Karpas-422 (cell line): ENCODE data around the gene CINP. TPM values are rescaled to one million over a fixed set of nuclear protein-coding genes. Genes with fewer than 3 reads are reported as not detected.

Experiments used
- total RNA-seq: library from RNA; depleted of rRNA; stranded (reverse); fragments of >200 nt; shearing (Covaris generic); gene quantifications from 2 replicates; pipeline ENCODE4 v1.2.3, GENCODE V29; 2014; ENCODE audit warnings: low replicate concordance; rRNA removed

Gene CINP
- total RNA-seq, 1 experiment from 2014 or later: 37.9 TPM

Other genes with a start within 250 kb of the CINP start
- 16.9 and 19.7 TPM in 2 replicates for gene WDR20, start 223.0 kb downstream of the CINP start, total RNA-seq
- 4.4 and 12.3 TPM in 2 replicates for gene MOK, start 57.7 kb downstream of the CINP start, total RNA-seq
- gene ZNF839, start 43.1 kb downstream of the CINP start, total RNA-seq: 14.3 and 36.6 TPM in 2 replicates
- 10.3 and 11.8 TPM in 2 replicates for gene TECPR2, start 51 bp upstream of the CINP start, total RNA-seq
- gene ANKRD9, start 146.9 kb upstream of the CINP start, total RNA-seq: 0.04 TPM in 2 replicates
- gene RCOR1, start 229.8 kb upstream of the CINP start, total RNA-seq: 23.3 and 46.9 TPM in 2 replicates